Heart right ventricle (tissue), 16 donors: ENCODE data around the gene IL17REL. TPM values are rescaled to one million over a fixed set of nuclear protein-coding genes. Genes with fewer than 3 reads are reported as not detected.
"Not testable (repeated sequence)": the region's sequence is repeated elsewhere in the genome, so short reads cannot be mapped to it uniquely, and the experiment has no call there.

ENCODE experiments used
- ATAC-seq, 8 donors: fragments of 200-7000 bp; cut with Tn5 transposase; one replicate each; pipeline ENCODE4 v1.9.1; 2020; ENCODE audit warnings: mild to moderate bottlenecking in 8 of 8, moderate library complexity in 8 of 8, moderate number of reproducible peaks in 1 of 8
- DNase-seq, 2 donors: peaks; one replicate each; pipeline ENCODE4 v3.0.0-alpha.2; 2020
- H3K27ac ChIP-seq, 10 donors: fragments of 200-600 bp; sonication (generic) in 2 of 10; one replicate each; pipeline versions ENCODE4 v1.5.0 to v1.8.0; 2020 to 2022; ENCODE audit warnings: mild to moderate bottlenecking in 3 of 10
- H3K27me3 ChIP-seq, 7 donors: fragments of 200-600 bp; one replicate each; pipeline ENCODE4 v1.8.0; 2021 to 2022; ENCODE audit warnings: mild to moderate bottlenecking in 2 of 7
- H3K36me3 ChIP-seq, 9 donors: fragments of 200-600 bp; sonication (generic) in 1 of 9; one replicate each; pipeline versions ENCODE4 v1.5.0 to v1.8.0; 2020 to 2022; ENCODE audit warnings: mild to moderate bottlenecking in 2 of 9
- H3K4me1 ChIP-seq, 9 donors: fragments of 200-600 bp; sonication (generic) in 1 of 9; one replicate each; pipeline versions ENCODE4 v1.5.0 to v1.8.0; 2020 to 2022; ENCODE audit warnings: mild to moderate bottlenecking in 4 of 9
- H3K4me3 ChIP-seq, 10 donors: fragments of 200-600 bp; sonication (generic) in 2 of 10; one replicate each; pipeline versions ENCODE4 v1.5.0 to v1.8.0; 2020 to 2022; ENCODE audit warnings: mild to moderate bottlenecking in 7 of 10, moderate library complexity in 2 of 10
- H3K9me3 ChIP-seq, 11 donors: fragments of 200-600 bp in 10 of 11; sonication (generic) in 2 of 11; one replicate each; pipeline versions ENCODE4 v1.5.0 to v1.8.0; 2013 to 2022; ENCODE audit warnings: mild to moderate bottlenecking in 2 of 11, control low read depth in 1 of 11, moderate library complexity in 1 of 11
- WGBS, 2 donors: extraction: QIAGEN DNeasy Blood & Tissue Kit; methylation state at CpG; one replicate each; pipeline ENCODE4 v1.1.7; 2013; ENCODE audit warnings: inconsistent platforms in 1 of 2; 5-methylcytosine and 5-hydroxymethylcytosine counted together
- intact Hi-C, 10 donors: fragments of 100-400 bp; cut with DNase I; formaldehyde crosslinking; loops; one replicate each; pipeline versions ENCODE4 v1.11.1 to v1.14.2; 2022
- polyA plus RNA-seq, 2 donors: library from polyadenylated mRNA; stranded (reverse); fragments of 200-250 nt; gene quantifications; one replicate each; pipeline ENCODE4 v1.2.3, GENCODE V29; 2013
- total RNA-seq, 10 donors: library from RNA; stranded (reverse); fragmentation: NEBNext Ultra II Directional in 3 of 10; extraction: Animal tissue kit (Norgen Biotek cat#: 25700) in 3 of 10; gene quantifications; one replicate each; pipeline versions ENCODE4 v1.2.1 to v1.2.4, GENCODE V29; 2021 to 2023
- TF ChIP-seq, protein P1 (sequence below), 9 donors: fragments of 200-600 bp; sonication (generic) in 2 of 9; IDR thresholded peaks; one replicate each; pipeline versions ENCODE4 v1.5.0 to v1.8.0; 2021 to 2022; ENCODE audit warnings: antibody characterized with exemption in 9 of 9, mild to moderate bottlenecking in 5 of 9, moderate library complexity in 1 of 9
- donor health status: Arrhythmogenic right ventricular cardiomyopathy.
- donor health status: ischemic (EF 13 %, LVEDD 7.1; RV severe dilation, severe dysfunction).
- donor health status: healthy with polysubstance abuse.
- donor health status: DM: no; HTN: yes; CAD: no.
- donor health status: DM: no; HTN: no; CAD: no.
- donor health status: ischemic (EF 25% LVEDD 6.9; RV normal size, moderate dysfunction).
- donor health status: ischemic (EF 25% LVEDD 5.7; RV mildly dilated, moderate dysfunction).
- donor health status: healthy.
- donor health status: DM: yes; HTN: yes; CAD: no.
- donor health status: Ischemic cardiomyopathy.
- donor health status: ischemic (EF 35%, LVEDD 5.7; RV mildly dilated, moderate dysfunction).
- donor health status: nonischemic (EF 11% LVEDD 7.7; RV severe dilation, severe dysfunction).
- donor health status: DM: yes; HTN: yes; CAD: no.
- donor health status: PGD.
- donor health status: ischemic (EF 29% LVEDD 5.4; RV normal size, mild dysfunction).
- donor health status: nonischemic (EF 23%, LVEDD 6.1; RV moderate dilation, normal function).

Gene IL17REL
- total and polyA plus RNA-seq, 12 donors, result 0.11 TPM; not detected in 11

DNA sequence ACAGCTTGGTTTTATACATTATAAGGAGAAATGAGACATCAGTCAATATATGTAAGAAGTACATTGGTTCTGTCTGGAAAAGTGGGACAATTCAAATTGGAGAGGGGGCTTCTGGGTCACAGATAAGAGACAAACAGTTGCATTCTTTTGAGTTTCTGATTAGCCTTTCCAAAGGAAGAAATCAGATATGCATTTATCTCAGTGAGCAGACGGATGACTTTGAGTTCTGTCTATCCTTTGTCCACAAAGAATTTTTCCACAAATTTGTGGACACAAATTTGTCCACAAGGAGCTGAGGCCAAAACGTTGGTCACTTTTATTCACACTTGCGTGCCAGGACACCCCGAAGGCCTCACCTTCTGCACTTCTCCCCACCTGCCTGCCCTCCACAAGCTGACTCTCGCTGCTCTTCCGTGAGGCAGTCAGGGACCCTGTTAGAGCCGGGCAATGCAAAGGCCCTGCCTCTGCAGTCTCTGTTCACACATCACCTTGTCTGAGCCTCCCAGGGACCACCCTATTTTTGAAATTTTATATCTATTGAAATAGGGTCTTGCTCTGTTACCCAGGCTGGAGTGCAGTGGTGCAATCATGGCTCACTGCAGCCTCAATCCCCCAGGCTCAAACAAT lies 20.5 kb downstream of the IL17REL start:
- peaks cover 0 to 9% (median 2%) of the 10 kb centered on the region in 9 donors for H3K4me1 ChIP-seq
- no peak overlapping the region for H3K27ac ChIP-seq
- no peaks in the 10 kb centered on the region for H3K36me3 ChIP-seq
- H3K9me3 ChIP-seq, result peaks cover 0 to 27% (median 11%) of the 10 kb centered on the region in 11 donors
- no peaks in the 10 kb centered on the region for H3K27me3 ChIP-seq
- ATAC-seq (no peak), DNase-seq (no peak)
- TF ChIP-seq, protein P1, sequence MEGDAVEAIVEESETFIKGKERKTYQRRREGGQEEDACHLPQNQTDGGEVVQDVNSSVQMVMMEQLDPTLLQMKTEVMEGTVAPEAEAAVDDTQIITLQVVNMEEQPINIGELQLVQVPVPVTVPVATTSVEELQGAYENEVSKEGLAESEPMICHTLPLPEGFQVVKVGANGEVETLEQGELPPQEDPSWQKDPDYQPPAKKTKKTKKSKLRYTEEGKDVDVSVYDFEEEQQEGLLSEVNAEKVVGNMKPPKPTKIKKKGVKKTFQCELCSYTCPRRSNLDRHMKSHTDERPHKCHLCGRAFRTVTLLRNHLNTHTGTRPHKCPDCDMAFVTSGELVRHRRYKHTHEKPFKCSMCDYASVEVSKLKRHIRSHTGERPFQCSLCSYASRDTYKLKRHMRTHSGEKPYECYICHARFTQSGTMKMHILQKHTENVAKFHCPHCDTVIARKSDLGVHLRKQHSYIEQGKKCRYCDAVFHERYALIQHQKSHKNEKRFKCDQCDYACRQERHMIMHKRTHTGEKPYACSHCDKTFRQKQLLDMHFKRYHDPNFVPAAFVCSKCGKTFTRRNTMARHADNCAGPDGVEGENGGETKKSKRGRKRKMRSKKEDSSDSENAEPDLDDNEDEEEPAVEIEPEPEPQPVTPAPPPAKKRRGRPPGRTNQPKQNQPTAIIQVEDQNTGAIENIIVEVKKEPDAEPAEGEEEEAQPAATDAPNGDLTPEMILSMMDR (IDR thresholded peaks at IDR 0.05), result no peak
- H3K4me3 ChIP-seq, result no peak overlapping the region
- intact Hi-C loops, result loop anchor here in 8 of 10 donors (1.0 to 10.0 kb wide), 5 partner anchors 40 to 67 kb away; no protein-coding TSS in a partner anchor
- WGBS, 2 donors, result 88 to 92% methylated on average over 7 of the region's 7 CpGs

DNA sequence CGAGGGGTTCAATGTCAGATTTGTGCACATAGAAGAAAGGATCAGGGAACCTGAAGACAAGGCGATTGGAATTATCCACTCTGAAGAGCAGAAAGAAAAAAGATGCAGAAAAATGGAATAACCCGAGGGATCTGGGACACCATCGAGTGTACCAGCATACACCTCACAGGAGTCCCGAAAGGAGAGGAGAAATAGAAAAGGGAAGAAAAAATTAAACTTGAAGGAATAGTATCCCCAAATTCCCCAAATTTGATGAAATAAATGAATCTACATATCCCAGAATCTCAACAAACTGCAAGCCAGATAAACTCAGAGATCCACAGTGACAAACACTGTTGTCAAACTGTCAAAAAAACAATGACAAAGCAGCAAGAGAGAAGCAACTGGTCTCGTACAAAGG lies 21.4 kb downstream of the IL17REL start:
- ATAC-seq (no peak), DNase-seq (no peak)
- WGBS, 2 donors, result 90 to 92% methylated on average over 6 of the region's 6 CpGs
- Histone ChIP-seq H3K4me1 (peaks cover 0 to 9% (median 2%) of the 10 kb centered on the region in 9 donors), H3K27ac (no peak overlapping the region), H3K9me3 (peaks cover 0 to 35% (median 16%) of the 10 kb centered on the region in 11 donors), H3K36me3 (no peaks in the 10 kb centered on the region), H3K27me3 (no peaks in the 10 kb centered on the region), H3K4me3 (no peak overlapping the region)
- TF ChIP-seq, protein P1 (IDR thresholded peaks at IDR 0.05), result no peak
- intact Hi-C loops, result loop anchor here in 3 of 10 donors (5.0 to 10.0 kb wide), 3 partner anchors 41 to 66 kb away; no protein-coding TSS in a partner anchor

DNA sequence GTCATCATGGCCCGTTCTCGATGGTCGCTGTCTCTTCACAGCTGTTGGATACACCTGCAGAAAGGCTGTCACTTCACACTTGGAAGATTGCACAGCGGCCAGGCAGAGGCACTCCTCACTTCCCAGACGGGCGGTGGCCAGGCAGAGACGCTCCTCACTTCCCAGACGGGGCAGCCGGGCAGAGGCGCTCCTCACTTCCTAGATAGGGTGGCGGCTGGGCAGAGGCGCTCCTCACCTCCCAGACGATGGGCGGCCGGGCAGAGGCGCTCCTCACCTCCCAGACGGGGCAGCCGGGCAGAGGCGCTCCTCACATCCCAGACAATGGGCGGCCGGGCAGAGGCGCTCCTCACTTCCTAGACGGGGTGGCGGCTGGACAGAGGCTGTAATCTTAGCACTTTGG lies 22.7 kb downstream of the IL17REL start:
- WGBS, 2 donors, result 94 to 95% methylated on average over 24 of the region's 24 CpGs
- intact Hi-C loops, result loop anchor here in 3 of 10 donors (5.0 to 10.0 kb wide), 3 partner anchors 42 to 65 kb away; no protein-coding TSS in a partner anchor
- not testable (repeated sequence) for DNase-seq

DNA sequence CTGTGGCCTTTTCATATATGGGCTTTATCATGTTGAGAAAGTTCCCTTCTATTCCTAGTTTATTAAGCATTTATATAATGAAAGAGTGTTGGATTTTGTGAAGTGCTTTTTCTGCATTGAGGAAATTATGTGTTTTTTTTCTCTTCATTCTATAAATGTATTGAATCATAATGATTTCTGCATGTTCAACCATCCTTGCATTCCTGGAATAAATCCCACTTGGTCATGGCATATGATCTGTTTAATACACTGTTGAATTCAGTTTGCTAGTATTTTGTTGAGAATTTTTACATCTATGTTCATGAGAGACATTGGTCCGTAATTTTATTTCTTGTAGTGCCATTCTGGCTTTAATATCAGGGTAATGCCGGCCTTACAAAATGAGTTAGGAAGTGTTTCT lies 26.2 kb downstream of the IL17REL start:
- DNase-seq (no peak), ATAC-seq (no peak)
- TF ChIP-seq, protein P1 (IDR thresholded peaks at IDR 0.05), result no peak
- Histone ChIP-seq H3K9me3 (peaks cover 0 to 35% (median 15%) of the 10 kb centered on the region in 11 donors), H3K27me3 (peaks cover 8 to 39% (median 24%) of the 10 kb centered on the region in 7 donors), H3K4me1 (peaks cover 0 to 13% (median 8%) of the 10 kb centered on the region in 9 donors), H3K36me3 (no peaks in the 10 kb centered on the region), H3K4me3 (no peak overlapping the region), H3K27ac (no peak overlapping the region)
- 98 to 99% methylated on average over 2 of the region's 2 CpGs for WGBS, 2 donors
- intact Hi-C loops, result no loop called here

More for the DNA sequence above, 22.7 kb downstream of the IL17REL start:
- not testable (repeated sequence) for ATAC-seq, H3K4me1 ChIP-seq, H3K4me3 ChIP-seq, H3K36me3 ChIP-seq, H3K27ac ChIP-seq
- H3K9me3 ChIP-seq, result peaks cover 0 to 46% (median 17%) of the 10 kb centered on the region in 11 donors
- peaks cover 0 to 10% (median 0%) of the 10 kb centered on the region in 7 donors for H3K27me3 ChIP-seq
